Metanephros (tissue), 2 donors: ENCODE results near the gene CGAS. TPM values are rescaled to one million over a fixed set of nuclear protein-coding genes. Genes with fewer than 3 reads are reported as not detected.

Experiments used
- small RNA-seq: library from RNA; depleted of rRNA; stranded (forward); fragments of <200 nt; gene quantifications from one replicate; pipeline ENCODE3, GENCODE V24; 2014; ENCODE audit warnings: low replicate concordance
- total RNA-seq: library from RNA; depleted of rRNA; stranded (reverse); fragments of >200 nt; gene quantifications from one replicate; pipeline ENCODE4 v1.2.3, GENCODE V29; 2014

The CGAS gene
- total RNA-seq, result 6.5 TPM

GRCh38 chr6:73452107-73452461, at the start of gene CGAS:
Gene CGAS, minus strand, starts transcription at chr6:73452297. Its CDS starts 116 bp downstream, at chr6:73452181.

GRCh38 chr6:73461537-73462350, 9.6 kb upstream of the CGAS start, which contains the start of gene MTO1:
Gene MTO1, plus strand, starts transcription at chr6:73461737. Its CDS starts 118 bp downstream, at chr6:73461855.

GRCh38 chr6:73394577-73395354, 57.3 kb downstream of the CGAS start, which contains the start of gene DDX43:
Gene DDX43, plus strand, starts transcription at chr6:73394828. Its CDS starts 78 bp downstream, at chr6:73394906.

Small RNA genes lying within 50 kb of the gene (small RNA-seq; reads per million reads assigned to genes)
- gene RN7SL827P (not detected), gene RNU6-975P (not detected)

Other genes starting within 250 kb of the CGAS start
- not detected for gene KHDC1L, start 226.8 kb downstream of the CGAS start, total RNA-seq
- 4.5 TPM for gene KHDC1, start 189.1 kb downstream of the CGAS start, total RNA-seq
- not detected for gene DPPA5, start 98.0 kb downstream of the CGAS start, total RNA-seq
- gene KHDC3L, start 89.6 kb downstream of the CGAS start, total RNA-seq, result not detected
- not detected for gene OOEP, start 82.4 kb downstream of the CGAS start, total RNA-seq
- 0.12 TPM for gene DDX43, start 57.5 kb downstream of the CGAS start, total RNA-seq
- gene MTO1, start 9.4 kb upstream of the CGAS start, total RNA-seq, result 23.9 TPM
- 13,189 TPM for gene EEF1A1, start 68.7 kb upstream of the CGAS start, total RNA-seq
- gene SLC17A5, start 201.7 kb upstream of the CGAS start, total RNA-seq, result 14.2 TPM
- 18.4 TPM for gene CD109, start 243.9 kb upstream of the CGAS start, total RNA-seq